NCI-H748 treated with DMSO at 0.1 percent for 48 hours (cell line): ENCODE data around the gene SLC6A7.

Source experiments
- DNase-seq: peaks from one replicate; lab custom pipeline; 2025; lab: John Stamatoyannopoulos, UW

The SLC6A7 gene

GRCh38 chr5:150189728-150190502 is at the start of gene SLC6A7:
Gene SLC6A7, plus strand, starts transcription at chr5:150190062. Its CDS starts 266 bp downstream, at chr5:150190328.
- no peak for DNase-seq

GRCh38 chr5:150140830-150141229 is 49.0 kb upstream of the SLC6A7 start:
- DNase-seq = no peak

- DNase-seq = no peak
Observed at GRCh38 chr5:150141544-150142184, 48.2 kb upstream of the SLC6A7 start.

GRCh38 chr5:150142185-150142958 is 47.5 kb upstream of the SLC6A7 start:
- DNase-seq = no peak

GRCh38 chr5:150142959-150143349 is 46.9 kb upstream of the SLC6A7 start:
- no peak for DNase-seq

- DNase-seq = no peak
Observed at GRCh38 chr5:150143350-150144245, 46.3 kb upstream of the SLC6A7 start.

GRCh38 chr5:150144246-150144801 is 45.5 kb upstream of the SLC6A7 start:
- DNase-seq = no peak

- no peak for DNase-seq
Observed at GRCh38 chr5:150144879-150145278, 45.0 kb upstream of the SLC6A7 start.

GRCh38 chr5:150146235-150146634 is 43.6 kb upstream of the SLC6A7 start:
- no peak for DNase-seq

- no peak for DNase-seq
Observed at GRCh38 chr5:150146862-150147601, 42.8 kb upstream of the SLC6A7 start.

- DNase-seq = no peak
Observed at GRCh38 chr5:150147670-150148069, 42.2 kb upstream of the SLC6A7 start.

- no peak for DNase-seq
Observed at GRCh38 chr5:150148117-150148927, 41.5 kb upstream of the SLC6A7 start.

GRCh38 chr5:150149618-150150017 is 40.2 kb upstream of the SLC6A7 start:
- DNase-seq = no peak

GRCh38 chr5:150152636-150153462 is 37.0 kb upstream of the SLC6A7 start:
- DNase-seq = no peak

- DNase-seq = no peak
Observed at GRCh38 chr5:150153483-150153882, 36.4 kb upstream of the SLC6A7 start.

GRCh38 chr5:150153957-150154617 is 35.8 kb upstream of the SLC6A7 start:
- DNase-seq = no peak

- no peak for DNase-seq
Observed at GRCh38 chr5:150154618-150155128, 35.2 kb upstream of the SLC6A7 start.
